ENCODE data around the gene MAML2.

MAML2 gene

DNA sequence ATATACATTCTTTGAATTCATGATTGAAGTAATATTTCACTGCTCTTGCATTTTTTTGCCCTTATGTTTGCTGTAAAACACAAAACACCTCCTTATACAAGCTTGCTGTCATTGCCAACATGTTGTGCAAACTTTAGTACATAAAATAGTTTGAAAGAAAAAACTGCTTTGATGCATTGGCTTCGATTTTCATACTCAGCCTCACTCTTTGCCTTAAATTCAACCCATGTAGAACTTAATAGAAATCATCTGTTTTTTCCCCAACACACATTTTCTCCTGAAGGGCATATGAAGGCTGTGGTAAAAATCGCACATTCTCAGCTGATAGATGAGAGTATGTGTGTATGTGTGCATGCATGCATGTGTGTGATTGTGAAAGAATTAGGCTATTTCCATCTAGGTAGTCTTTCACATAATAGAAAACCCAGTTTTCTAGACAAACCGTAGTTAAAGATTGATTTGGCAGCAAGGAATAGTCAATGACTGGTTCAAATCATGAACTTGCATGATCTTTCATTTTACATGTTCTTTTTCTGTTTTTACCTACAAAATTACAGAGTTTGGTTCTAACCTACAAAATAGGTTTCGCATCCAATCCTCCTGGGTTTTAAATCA lies 346.3 kb downstream of the MAML2 start:
- no peak for DNase-seq

DNA sequence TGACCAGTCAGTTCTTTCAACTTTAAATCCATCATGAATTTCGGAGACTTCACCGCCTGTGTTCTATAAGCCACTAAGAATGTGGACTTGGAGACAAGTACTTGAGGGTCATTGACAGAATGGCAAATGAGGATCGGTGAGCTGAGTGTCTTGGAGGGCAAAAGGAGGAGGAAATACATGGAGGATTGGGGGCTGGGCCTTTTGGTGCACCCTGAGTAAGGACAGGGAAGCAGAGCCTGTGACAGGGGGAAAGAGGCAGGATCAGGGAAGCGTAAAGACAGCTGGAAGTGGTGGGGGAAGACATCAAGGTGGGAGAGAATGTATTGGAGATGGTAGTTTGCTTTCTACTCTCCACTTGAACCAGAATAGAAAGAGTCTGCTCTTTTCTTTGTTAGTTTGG lies 348.7 kb downstream of the MAML2 start:
- DNase-seq = no peak

DNA sequence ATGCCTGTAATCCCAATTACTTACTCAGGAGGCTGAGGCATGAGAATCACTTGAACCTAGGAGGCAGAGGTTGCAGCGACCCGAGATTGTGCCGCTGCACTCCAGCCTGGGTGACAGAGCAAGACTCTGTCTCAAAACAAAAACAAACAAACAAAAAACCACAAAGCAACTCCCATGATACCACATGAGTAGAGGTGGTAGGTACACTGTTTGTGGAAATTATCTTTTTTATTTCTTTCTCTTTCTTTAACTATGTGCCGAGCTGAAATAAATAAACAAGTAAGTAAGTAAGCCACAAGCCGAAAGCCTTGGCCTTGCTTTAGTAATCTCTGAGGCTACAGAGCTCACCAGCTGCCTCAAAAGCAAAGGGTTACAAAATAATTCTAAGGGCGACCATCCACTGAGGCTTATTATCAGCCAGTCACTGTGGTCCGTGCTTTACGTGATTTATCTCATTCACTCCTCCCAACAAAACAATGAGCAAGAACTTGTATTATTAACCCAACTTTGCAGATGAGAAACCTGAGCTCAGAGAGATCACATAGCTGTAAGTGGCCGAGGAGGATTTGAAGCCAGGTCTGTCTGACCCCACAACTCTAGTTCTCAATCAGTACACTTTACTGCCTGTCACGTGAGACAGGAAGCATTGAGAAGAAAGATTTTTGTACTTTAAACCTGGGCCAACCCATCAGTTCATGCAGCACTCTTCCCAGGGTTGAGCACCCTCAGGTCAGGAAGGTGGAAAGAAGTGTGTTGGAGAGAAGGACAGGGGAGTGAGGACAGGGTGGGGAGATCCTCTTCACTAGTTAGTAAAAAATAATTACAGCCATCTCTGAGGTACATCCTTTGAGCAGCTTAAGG lies 349.3 kb downstream of the MAML2 start:
- no peak for DNase-seq

DNA sequence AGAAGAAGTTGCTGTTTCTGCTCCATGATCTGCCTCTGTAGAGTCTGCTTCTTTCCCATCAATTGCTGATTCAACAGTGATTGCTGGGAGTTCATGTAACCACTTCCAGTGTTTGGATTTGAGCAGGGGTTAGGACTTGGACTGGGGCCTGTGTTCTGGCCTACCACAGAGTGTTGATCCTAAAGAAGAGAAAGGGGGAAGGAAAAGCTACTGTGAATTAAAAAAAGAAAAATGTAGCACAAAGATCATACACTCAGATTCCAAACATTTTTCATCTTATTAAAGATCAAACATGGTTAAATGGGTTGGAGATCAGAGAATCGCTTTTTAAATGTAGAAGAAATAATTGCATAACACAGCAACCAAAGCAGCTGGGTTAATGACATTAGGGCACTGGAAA lies 351.4 kb downstream of the MAML2 start:
- no peak for DNase-seq

DNA sequence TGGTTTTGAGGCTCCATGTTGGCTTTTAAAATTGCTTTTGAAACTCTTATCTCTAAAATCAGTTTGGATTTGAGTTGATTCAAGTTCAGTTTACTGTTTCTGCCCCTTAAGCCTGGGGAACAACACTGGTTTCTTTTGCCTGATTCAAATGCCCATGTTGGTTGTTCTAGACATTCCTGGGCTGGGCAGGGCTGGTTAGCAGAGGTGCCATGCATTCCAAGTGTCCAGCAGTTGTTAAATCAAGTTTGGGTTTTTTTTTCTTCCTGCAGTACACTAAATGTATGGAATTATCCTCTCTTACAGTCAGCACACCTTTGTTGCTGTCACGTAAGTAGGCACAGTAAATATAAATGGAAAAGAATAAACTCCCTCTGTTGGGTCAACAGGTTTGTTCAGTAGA lies 351.9 kb downstream of the MAML2 start:
- no peak for DNase-seq

DNA sequence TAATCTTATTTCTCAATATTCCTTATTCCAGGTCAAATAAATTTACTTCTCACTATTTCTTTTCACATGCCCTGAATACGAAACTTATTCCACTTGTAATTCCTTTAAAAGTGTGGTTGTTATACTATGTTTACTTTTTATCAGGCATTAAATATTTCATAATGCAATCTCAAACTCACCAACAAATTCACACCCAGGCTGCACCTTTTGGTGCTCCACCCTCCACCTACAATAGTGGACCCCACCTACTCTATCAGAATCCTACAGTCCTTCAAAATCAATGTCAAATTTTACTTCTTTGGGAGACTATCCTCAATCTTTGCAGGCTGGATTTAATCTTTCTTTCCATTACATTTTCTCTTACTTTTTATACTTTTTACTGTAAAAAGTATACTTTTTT lies 353.2 kb downstream of the MAML2 start:
- DNase-seq = no peak

DNA sequence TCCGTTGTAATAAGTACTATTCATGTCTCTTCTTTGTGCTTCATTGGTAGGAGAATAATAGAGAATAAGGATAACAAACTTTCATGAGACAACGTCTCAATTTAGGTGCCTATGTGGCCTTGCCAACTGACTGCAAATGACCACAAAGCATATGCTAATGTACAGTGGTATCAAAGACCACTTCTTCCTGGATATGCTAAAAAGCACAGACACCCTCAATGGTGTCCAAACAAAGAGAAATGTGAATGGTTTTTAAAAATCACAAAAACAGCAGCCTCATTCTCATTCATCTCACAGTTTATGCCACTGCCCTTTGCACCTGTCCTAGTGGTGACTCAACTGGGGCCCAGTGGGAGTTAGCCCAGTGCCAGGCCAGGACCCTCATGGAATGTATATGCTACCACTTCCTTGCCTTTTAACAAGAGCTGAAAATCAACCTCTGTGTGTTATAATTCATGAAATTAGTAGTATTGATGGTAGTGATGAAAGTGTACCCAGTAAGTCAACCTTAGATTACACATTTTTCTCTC lies 353.9 kb downstream of the MAML2 start:
- DNase-seq = no peak

DNA sequence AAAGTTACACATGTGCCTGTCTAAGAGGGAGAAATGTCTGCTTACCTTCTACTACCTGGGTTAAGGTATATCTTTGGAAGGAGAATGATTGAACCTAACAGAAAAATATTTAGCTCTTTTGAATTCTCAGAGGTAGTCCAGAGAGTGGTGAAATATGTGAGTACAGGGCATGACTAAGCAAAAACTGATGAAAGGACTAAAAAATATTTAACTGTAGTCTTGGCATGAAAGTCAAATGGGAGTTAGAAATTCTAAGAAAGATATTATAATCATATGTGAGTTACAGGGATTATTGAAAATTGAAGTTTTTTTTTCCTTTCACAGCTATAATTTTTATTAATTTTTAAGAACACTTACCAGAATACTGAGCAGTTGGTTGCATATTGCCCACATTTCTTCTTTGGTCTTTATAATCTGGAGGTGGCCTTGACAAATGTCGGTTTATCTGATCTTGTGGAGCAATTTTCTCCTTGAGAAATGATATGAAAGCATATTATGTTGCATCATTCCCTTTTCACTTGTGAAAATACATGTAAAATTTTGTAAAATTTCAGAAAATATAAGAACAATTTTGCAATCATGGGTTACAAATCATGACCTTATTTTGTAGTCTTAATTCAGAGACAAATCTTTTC lies 357.7 kb downstream of the MAML2 start:
- no peak for DNase-seq

DNA sequence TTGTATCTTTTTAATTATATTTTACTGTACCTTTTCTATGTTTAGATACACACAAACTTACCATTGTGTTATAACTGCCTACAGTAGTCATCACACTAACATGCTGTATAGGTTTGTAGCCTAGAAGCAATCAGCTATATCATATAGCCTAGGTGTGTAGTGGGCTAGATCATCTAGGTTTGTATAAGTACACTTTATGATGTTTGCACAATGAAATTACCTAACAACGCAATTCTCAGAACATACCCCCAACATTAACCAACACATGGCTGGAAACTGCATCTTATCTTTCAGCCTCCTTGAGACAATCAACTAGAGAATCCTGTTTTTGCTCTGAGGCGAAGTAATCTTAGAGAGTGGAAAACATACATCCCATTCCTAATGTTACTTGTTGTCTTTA lies 358.9 kb downstream of the MAML2 start:
- DNase-seq = no peak

DNA sequence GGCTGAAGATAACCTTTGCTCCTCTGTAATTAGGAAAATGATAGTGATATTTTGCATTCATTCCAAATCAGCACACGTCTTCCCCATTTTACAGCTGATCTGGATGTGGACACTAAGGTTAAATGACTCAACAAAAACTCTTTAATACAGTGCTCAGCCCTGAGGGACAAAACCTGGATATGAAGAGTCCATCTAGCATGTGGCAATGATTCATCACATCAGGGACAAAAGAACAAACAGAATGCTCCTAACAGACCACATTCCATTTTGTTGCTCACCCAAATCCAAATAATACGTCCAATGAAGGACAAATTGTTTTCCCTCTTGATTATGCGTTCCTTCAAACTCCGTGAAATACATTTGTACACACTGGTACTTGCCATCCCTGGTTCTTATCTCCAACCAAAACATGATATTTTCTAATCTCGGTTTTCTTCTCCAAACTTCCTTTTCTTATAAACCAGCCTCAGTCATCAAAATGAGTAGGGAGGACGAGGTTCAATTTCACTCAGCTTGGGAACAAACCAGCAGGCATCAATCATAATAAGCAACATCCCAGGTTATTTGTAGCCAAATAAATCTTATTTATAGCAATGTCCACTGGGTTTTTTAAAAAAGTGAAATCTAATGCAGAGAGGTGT lies 365.3 kb downstream of the MAML2 start:
- DNase-seq = no peak

DNA sequence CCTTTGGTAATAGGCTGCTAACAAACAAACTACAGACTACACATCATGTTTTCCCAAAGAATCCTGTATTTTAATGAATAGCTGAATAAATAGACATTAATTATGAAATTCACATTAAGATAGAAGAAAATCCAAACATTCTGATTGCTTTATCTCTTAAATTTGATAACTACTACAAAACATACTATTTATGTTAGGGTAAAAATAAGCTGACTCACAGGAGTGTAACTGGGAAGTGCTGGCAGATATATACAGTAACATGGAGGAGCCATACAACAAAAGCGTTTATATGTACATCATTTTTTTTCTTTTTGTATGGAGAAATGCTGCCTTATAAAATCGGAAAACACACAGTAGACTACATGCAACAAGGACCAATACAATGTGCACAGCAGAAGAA lies 366.4 kb downstream of the MAML2 start:
- DNase-seq = no peak

DNA sequence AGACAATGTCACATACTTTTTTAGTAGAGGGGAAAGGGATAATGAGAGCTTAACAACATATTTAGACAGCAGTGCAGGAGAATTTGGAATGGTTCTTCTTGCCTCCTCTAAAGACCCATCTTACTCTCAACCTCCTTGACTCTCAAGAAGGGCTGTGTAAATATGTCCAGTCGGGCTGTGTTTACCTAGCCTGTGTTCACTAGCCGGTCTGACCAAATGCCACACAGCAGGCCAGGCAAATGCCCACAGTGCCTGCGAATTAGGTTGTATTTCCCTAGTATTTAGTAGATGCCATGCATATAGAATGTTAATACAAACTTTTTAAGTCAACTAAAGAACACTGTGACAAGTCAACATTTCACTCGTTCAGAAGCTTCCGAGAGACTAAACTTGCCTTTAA lies 367.7 kb downstream of the MAML2 start:
- no peak for DNase-seq

DNA sequence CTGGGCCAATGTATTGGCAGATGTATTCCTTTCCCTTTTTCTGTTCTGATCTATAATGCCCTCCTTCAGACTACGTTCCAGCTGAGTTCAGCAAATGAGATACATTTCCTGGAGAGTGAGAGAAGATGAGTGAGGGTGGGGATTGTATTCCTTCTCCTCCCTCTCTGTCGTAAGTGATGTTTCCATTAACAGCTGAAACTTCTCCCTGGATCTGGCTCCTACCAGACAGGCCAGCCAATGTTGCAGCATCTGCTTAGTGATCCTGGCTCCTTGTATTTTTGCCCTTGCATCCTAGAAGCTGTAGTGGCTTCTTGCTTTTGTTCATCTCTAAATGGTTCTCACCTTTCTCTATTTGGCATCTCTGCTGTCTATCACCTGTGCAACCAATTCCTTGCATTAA lies 370.9 kb downstream of the MAML2 start:
- no peak for DNase-seq

DNA sequence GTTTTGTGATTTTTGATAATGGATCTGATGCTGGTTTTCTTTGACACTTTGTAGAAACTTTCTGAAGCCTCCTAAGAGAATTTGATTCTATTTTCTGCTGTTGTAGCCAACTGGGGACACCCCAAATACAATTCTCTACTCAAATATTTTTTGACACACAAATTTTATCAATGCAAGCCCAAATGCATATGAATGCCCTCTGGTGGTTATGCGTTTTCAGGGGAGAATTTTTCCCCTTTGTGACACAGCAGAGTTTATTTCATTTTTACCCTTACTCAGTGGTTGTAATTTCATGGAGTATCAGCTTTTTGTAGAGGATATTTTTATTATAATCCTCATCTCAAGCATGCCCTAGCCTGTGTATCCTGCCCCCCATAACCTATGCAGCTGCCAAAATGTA lies 374.4 kb downstream of the MAML2 start:
- no peak for DNase-seq

DNA sequence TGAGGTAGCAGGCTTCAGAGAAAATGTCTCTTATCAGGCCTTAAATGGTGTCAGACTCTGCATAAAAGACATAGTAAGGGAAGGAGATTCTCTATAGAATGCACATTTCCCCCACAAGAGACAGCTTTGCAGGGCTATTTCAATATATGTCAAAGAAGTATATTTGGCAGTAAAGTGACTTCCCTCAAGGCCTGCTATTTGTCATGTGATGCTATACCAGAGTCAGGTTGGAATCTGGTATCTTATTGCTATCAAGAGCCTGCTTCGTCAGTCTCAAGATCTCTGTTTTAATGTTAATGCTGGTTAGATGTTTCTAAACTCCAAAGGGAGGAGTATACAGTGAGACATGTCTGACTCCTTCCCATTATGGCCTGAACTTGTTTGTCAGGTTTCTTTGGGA lies 378.7 kb downstream of the MAML2 start:
- no peak for DNase-seq

DNA sequence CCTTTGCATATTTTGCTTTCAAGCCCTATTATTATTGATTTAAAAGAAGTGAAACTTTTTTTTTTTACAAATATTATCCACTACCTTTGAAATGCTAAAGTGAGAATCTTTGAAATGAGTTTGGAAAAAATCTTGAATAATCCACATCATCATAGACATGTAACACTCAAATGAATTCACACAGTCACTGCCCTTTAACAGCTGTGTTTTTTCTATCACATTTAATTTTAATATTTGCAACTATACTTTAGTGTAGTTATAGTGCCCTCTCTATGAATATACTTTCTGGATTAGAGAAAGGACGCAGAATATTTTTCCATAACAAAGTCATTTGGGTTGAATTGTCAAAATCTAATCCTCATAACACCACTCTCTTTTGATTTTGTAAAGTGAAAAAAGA lies 381.2 kb downstream of the MAML2 start:
- no peak for DNase-seq

DNA sequence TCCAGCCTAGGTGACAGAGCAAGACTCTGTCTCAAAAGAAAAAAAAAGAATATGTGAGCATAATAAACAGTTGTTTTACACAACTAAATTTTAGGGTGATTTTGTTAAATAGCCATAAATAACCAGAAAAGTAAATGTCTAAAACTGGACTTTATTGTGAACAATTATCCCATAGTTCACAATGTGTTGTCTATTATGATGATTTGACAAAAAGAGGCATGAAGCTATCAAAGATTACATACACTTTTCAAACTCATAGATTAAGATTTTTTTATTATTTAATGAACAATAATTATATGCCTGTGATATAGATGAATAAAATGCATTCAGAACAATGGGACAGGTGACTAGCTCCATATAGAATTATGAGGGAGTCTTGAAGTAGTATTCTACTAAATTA lies 392.1 kb downstream of the MAML2 start:
- DNase-seq = no peak

DNA sequence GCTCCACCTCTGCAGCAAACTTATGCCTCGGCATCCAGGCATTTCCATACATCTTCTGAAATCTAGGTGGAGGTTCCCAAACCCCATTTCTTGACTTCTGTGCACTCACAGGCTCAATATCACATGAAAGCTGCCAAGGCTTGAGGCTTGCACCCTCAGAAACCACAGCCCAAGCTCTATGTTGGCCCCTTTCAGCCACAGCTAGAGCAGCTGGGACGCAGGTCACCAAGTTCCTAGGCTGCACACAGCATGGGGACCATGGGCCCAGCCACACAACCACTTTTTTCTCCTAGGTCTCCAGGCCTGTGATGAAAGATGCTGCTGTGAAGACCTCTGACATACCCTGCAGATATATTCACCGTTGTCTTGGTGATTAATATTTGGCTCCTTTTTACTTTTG lies 394.4 kb downstream of the MAML2 start:
- no peak for DNase-seq

DNA sequence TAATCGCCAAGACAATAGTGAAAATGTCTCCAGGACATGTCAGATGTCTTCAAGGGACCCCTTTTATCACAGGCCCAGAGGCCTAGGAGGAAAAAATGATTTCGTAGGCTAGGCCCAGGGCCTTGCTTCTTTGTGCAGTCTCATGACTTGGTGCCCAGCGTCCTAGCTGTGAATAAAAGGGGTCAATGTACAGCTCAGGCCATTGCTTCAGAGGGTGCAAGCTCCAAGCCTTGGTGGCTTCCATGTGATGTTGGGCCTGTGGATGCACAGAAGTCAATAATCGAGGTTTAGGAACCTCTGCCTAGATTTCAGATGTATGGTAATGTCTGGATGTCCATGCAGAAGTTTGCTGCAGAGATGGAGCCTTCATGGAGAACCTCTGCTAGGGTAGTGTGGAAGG lies 398.4 kb downstream of the MAML2 start:
- DNase-seq = no peak

DNA sequence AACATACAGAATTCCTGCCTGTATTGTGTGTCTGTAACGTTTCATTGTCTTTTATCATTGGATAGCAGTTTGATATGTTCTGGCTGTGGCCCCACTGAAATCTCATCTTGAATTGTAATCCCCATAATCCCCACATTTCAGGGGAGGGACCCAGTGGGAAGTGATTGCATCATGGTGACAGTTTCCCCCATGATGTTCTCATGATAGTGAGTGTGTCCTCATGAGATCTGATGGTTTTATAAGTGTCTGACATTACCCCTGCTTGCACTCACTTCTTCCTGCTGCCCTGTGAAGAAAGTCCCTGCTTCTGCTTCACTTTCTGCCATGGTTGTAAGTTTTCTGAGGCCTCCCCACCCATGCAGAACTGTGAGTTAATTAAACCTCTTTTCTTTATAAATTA lies 399.4 kb downstream of the MAML2 start:
- DNase-seq = no peak

DNA sequence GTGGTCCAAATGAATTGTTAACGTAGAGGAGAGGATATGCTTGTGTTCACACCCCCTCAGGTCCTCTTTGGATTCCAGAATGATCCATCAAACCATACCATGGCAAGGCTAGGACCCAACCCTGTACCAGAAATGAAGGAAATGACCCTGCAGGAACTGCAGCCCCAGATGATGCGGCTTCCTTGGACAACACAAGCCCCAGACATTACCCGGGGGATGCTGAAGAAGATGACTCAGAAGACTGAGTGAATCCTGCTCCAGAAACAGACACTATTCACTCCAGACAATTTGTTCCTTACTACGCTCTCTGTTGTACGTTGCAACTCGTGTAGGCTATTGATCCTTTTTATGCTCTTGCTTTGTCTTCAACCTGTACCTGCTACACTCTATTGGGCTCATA lies 403.9 kb downstream of the MAML2 start:
- DNase-seq = no peak

DNA sequence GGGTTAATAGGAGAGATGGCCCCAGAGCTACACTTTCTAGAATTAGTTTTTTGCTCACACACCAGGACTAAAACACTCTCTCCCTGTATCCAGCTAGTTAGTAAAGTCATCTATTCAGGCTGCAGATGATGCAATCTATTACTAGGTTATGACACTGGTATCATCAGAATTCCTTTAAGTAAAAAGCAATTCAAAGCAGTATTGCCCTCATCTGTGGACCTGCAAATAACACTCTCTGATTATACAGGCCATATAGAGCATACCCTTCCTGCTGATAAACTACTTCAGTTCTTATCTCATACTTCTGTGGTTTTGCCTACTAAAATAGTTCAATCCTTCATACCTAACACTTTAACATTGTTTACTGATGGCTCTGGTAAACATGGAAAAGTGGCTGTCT lies 405.6 kb downstream of the MAML2 start:
- DNase-seq = no peak

DNA sequence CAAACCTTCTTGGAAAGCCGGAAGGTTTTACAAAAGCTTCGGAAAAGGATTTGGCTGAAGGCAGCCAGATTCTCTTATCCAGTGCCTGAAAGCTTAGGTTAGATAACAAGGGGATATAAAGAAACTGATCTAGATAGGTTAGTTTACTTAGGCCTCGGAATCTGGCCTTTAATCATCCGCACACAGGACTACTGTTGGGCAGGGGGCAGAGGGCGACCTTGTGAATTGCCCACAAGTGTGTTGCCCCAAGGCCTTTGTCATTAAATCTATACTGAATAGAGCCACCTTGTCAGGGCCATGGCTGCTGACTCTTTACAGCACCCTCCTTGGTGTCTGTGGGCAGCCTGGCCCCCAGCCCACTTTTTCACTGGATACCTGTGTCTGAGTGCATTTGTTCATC lies 409.4 kb downstream of the MAML2 start:
- no peak for DNase-seq

DNA sequence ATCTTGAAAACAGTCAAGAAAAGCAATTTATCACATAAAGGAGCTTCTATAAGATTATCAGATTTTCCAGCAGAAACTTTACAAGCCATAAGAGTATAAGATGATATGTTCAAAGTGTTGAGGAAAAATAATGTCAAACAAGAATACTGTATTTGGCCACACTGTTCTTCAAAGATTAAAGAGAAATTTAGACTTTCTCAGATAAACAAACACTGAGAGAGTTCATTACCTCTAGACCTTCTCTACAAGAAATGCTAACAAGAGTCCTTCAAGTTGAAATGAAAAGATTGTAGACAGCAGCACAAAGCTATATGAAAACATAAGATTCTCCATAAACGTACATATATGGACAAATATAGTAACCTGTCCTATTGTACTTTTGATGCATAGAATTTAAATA lies 411.1 kb downstream of the MAML2 start:
- no peak for DNase-seq
